ENCODE results near the gene IARS1. TPM values are rescaled to one million over a fixed set of nuclear protein-coding genes. Genes with fewer than 3 reads are reported as not detected.

IARS1 gene
- total and polyA plus RNA-seq, 2 of the 8 experiments (the other 6 are each of a cell fraction or from before 2014, with no cell fraction given), result 74.9 to 243 TPM

GRCh38 chr9:92257327-92257726 lies 36.2 kb downstream of the IARS1 start (continued):
- no peak for TF ChIP-seq ATF2 (IDR thresholded peaks at IDR 0.05; ENCODE audit: low read length)
- TF ChIP-seq SP4 (IDR thresholded peaks at IDR 0.05; ENCODE audit: low read length), result no peak
- TF ChIP-seq RAD21 (IDR thresholded peaks at IDR 0.05 in 1 of 2, conservative IDR thresholded peaks at IDR 0.05 in 1 of 2; ENCODE audit: low read depth in 2 of 2, low read length in 2 of 2), result no peak
- TF ChIP-seq FOSL1 (IDR thresholded peaks at IDR 0.05; ENCODE audit: insufficient read depth, low read depth, low read length), result no peak
- no peak for TF ChIP-seq ZNF274 (IDR thresholded peaks at IDR 0.05; ENCODE audit: borderline replicate concordance, extremely low read depth, low read length)
- no peak for TF ChIP-seq SIRT6 (IDR thresholded peaks at IDR 0.05; ENCODE audit: low read length)
- TF ChIP-seq TCF12 (IDR thresholded peaks at IDR 0.05; ENCODE audit: low read depth, low read length), result no peak
